AG08396 (cell line): ENCODE data around the gene RFK.
A peak's percentile ranks its signal among the peaks of the same experiment; 100 is the strongest.

Experiments used
- DNase-seq: peaks from one replicate; pipeline ENCODE4 v3.0.0; 2012; ENCODE audit warnings: low spot score, mixed read lengths

RFK gene

DNA sequence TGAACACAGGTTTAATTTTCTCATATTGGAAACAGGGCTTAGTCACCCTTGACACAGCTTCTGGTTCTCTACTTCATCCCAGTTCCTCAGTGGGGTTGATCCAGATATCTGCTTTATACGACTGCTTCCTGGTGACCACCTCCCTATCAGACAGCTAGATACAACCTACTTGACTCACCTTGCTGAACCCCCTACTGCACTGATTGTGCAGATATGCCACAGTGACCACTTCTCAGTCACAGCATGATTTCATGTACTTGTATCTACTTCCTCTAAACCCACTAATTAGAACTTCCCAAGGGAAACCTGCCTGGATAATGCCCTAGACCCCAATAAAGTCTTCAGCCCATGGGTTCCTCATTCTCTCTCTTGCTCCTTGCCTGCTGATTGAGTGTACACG is 18.4 kb upstream of the RFK start:
- no peak for DNase-seq

DNA sequence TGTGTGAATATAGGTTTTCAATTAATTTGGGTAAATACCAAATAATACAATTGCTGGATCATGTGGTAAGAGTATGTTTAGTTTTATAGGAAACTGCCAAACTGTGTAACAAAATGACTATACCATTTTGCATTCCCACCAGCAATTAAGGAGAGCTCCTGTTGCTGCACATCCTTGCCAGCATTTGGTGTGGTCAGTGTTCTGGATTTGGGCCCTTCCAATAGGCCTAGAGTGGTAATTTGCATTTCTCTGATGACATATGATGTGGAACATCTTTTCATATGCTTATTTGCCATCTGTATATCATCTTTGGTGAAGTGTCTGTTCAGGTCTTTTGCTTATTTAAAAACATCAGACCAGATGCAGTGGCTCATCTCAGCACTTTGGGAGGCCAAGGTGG is 11.6 kb upstream of the RFK start:
- DNase-seq = no peak

DNA sequence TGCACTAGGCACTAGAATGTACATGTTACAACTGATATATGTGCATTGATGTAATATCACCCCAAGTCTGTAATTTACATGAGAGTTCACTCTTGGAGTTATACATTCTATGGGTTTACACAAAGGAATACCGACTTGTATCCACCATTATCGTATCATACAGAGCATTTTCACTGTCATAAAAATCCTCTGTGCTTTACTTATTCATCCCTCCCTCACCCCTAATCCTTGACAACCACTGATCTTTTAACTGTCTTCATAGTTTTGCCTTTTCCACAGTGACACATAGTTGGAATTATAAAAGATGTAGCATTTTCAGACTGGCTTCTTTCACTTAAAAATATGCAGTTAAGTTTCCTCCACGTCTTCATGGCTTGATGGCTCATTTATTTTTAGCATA is 11.1 kb upstream of the RFK start:
- DNase-seq = no peak

DNA sequence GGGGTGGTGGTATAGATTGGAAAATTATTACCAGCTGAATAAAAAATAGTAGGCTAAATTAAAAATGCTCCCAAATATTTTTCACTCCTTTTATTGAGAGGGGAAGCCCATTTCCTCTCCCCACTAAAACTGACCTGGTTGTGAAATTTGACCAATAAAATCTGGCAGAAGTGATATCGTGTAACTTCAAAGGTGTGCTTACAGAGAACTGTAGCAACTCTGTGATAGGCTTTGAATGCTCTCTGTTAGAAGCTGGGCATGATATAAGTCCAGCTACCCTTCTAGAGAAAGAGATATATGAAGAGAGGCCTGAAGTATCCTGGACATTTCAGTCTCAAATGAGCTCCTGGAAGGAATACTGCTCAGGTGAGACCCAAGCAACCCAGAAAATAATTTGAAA is 10.2 kb upstream of the RFK start:
- DNase-seq = no peak

DNA sequence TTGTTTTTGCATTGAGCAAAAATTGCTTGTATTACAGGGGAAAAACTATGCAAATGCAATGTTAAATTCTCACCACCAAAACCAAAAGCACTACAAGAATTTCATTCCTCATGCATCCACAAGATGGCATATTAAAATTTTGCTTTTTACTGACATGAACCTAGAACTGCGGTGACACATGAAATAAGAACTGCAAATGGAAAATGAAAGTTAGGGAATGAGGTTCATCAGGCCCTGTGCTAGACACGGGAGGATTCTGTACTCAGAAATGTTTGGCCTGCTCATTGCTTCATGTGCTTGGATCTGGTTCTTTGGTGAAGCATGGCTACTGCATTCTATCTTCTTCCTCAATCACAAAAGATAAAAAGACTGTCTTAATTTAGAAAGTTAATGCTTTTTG is 9.1 kb upstream of the RFK start:
- peak; percentile 65 for DNase-seq

DNA sequence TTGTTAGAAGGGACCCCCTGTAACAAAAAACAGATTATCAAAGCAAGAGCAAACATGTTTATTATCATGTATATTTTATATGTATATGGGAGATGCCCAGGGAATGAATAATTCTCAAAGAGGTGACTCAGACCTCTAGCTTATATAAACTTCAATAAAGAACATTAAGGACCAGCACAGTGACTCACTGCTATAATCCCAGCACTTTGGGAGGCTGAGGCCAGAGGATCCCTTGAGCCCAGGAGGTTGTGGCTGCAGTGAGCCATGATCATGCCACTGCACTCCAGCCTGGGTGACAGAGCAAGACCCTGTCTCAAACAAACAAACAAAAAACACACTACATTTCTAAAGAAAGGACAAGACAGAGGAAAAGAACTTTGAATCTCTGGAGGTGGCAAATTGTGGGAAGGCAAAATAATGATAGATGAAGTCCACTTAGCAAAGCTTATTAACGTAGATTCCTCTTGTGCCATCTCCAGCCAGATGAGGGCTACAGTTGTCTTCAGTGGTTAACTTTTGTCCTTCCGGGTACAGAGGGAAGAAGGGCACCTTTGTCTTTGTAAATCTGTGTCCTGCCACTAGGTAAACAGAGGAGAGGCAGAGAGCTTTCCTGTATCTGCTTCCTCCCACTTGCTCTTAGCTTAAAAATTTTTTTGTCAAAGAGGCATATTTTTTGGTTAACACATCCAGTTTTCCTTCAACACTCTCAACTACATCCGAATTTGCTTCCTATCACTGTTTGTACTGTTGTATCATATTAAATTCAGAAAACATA is 7.5 kb upstream of the RFK start:
- DNase-seq = no peak

DNA sequence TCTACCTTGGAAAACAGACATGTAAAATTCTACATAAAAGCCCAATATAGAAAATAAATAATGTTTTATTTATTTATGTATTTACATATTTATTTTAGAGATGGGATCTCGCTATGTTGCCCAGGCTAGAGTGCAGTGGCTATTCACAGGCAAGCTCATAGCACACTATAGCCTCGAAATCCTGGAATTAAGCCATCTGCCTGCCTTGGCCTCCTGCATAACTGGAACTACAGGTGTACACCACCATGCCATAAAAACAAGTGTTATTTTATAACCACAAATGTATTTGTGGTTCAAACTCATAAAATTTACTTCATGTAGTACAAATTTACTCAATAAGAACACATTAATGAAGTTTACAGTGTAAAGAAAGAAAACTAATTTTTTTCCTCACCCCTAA is 7.0 kb upstream of the RFK start:
- no peak for DNase-seq

DNA sequence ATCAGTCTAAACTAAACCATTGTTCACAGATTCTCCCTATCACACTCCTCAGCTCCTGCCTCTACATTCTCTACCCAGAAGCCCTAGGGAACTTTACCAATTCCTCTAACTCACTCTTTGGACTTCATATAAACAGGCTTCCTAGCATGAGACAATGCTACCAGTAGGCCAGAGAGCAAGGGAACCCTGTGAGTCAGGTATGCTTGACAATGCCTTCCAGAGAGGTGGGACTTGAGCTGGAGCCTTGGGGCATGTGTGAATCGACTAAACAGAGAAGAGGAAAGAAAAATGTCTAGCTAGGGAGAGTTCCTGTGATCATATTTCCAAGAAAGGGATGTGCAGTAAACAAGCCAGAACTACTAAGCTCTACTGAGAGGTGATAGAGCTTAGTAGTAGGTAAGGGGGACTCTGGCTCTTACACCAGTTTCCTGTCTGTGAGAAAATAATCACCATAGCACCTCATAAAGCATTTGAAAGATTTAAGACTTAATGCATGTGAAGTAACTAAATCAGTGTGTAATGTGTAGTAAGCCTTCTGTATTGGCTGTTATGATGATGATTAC is 6.4 kb upstream of the RFK start:
- no peak for DNase-seq

DNA sequence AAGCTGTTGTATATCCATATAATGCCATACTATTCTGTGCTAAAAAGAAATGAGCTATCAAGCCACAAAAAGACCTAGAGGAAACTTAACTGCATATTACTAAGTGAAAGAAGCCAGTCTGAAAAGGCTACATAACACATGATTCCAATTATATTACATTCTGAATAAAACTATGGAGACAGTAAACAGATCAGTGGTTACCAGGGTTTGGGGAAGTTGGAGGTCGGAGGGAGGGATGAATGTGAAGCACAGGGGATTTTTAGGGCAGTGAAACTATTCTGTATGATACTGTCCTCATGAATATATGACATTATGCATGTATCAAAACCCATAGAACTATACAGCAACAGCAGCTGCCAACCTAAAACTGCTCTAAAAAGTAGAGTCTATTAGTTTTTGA is 5.6 kb upstream of the RFK start:
- no peak for DNase-seq

DNA sequence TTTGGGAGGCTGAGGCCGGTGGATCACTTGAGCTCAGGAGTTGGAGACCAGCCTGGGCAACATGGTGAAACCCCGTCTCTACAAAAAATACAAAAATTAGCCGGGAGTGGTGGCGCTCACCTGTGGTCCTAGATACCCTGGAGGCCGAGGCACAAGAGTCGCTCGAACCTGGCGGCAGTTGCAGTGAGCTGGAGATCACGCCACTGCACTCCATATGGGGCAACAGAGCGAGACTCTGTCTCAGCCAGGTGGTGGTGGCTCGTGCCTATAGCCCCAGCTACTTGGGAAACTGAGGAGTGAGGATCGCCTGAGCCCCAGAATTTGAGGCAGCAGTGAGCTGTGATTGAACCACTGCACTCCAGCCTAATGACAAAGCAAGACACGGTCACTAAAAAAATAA is 2.4 kb upstream of the RFK start:
- DNase-seq = no peak

DNA sequence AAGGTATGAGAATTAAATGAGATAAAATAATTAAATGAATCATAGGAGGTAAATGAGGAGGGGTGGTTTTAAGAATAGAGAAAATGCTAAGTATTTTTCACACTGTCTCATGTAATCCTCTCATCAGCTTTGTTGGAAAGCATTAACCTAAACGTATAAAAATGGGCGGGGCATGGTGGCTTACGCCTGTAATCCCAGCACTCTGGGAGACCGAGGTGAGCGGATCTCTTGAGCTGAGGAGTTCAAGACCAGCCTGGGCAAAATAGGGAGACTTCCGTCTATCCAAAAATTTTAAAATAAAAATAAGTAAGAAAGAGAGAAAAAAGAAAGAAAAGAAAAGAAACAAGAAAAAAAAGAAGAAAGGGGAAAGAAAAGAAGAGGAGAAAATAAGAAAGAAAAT is 1.9 kb upstream of the RFK start:
- no peak for DNase-seq

DNA sequence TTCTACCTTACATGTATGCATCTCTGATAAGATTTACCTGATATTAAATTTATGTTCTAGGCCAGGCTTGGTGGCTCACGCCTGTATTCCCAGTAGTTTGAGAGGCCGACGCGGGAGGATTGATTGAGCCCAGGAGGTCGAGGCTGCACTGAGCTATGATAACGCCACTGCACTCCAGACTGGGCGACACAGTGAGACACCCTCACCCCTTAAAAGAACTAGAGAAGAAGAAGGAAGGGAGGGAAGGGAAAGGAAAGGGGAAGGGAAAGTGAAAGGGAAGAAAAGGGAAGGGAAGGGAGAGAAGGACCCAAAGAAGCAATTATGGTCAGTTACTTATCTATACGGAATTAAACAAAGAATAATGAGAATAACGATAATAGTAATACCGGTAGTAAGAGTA is 1.2 kb upstream of the RFK start:
- no peak for DNase-seq

DNA sequence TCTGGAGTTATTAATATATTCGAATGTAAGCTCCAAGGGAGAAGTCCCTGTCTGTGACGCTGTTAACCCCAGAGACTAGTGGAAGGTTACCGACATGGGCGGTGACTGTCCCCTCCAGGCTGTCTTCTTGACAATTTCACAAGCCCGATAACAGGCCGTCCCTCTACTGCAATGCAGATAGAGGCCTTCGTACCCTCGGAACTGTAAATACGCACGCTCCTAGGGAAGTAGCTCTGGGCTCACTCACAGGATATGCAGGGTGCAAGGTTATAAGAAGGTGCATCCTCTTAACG is 680 bp upstream of the RFK start:
- peak; percentile 42 for DNase-seq

DNA sequence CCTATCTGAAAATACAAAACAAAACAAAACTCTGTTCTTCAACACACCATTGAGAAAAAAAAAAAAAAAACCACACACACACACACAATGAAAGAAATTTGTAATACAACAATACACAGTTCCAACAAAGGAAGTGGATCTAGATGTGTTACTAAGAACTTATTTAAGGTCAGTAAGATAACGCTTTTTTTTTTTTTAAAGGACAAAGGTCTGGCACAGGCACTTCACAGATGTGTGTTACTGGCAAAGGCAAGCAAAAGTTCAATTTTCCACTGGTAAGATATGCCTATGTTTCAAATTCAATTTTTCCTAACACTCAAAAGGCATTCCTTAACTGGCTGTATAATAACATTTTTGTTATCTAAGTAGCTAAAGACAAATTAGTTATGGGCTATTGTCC is 3.6 kb downstream of the RFK start:
- DNase-seq = no peak

DNA sequence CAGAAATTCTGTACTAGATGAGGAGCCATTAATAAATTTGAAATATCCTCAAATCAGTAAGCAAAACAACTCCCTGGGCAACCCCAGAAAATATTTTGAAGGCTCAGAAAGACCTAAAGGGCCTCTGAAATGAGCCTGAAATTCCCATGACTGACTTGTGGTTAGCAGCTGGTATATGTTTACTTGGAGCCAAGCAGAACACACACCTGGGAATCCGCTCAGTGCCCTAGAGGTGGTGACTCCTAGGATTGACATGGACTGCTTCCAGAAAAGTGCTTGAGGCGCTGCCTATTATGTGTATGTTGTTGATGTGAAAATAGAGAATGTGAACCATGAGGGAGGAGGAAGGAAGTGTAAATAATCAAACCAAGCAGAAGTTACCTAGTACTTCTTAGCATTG is 14.7 kb downstream of the RFK start:
- no peak for DNase-seq

DNA sequence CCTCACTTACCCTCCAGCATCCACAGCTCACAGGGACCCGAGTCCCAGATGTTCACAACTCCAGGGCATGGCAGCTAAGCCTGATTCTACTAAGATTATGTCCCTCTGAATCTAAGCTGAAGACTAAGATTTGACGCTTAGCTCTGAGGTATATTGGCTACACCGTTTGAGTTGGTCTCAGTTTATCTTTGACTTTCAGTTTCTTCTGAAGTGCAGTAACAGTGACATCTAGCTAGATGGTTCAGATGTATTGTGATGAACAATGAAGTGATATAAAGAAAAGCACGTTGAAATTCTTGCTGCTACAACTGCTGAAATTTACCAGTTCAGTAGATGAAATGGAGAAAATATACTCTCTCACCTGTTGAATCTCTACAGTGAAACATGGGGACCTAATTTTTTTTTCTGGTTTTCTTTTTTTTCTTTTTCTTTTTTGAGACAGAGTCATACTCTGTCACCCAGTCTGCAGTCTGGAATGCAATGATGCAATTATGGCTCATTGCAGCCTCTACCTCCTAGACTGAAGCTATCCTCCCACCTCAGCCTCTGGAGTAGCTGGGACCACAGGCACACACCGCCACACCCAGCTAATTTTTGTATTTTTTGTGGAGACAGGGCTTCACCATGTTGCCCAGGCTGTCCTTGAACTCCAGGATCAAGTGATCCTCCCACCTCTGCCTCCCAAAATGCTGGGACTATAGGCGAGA is 15.7 kb downstream of the RFK start:
- no peak for DNase-seq

DNA sequence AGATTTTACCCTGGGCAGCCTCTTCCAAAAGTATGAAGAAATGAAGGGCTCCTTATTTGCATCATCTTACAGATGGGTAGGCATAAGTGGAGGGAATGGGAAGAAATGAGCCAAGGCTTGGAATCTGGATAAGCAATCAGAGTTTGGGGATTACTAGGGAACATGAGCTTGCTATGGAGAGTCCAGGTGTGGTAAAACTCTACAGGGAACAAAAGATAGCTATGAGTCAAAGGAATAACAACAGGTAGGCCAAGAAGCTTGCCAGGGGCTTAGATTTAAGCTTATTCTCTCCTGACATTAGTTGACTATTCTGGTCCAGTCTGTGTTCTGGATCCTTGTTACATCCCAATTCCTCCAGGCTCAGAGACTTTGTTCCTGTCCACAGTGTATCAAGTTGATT is 16.4 kb downstream of the RFK start:
- DNase-seq = no peak

DNA sequence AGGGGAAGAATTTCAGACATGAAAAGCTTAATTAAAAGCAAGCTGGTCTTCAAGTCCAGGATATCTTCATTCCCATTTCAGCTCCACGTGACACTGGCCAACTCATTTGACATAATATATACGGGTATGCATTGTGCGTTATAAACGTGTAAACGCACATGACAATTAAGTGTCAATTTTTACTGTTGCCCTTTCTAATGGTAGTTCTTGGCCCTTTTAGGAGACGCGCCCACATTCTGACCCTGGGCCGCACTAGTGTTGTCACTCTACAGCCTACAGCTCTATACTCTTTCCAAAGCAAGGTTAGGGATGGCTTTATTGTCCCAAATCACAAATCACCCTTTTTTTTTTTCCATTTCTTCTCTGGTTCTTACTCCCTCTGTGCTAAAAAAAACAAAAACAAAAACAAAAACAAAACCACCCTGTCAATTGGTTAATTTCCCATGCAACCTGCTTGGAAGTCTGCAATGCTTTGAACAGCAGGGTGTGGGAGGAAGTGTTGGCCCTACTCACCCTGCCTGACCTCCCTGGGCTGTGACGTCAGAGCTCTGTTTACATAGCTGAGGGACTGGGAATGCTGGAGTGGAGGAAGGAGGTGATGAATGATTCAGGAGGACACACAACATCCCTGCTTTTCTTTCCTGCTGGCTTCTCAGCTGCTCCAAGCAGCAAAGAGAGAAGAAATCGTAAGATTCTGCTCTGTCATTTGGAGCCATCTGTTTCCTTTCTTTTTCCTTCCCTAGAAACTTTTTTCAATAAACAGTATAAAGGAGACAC is 19.3 kb downstream of the RFK start:
- DNase-seq = peak; percentile 83

DNA sequence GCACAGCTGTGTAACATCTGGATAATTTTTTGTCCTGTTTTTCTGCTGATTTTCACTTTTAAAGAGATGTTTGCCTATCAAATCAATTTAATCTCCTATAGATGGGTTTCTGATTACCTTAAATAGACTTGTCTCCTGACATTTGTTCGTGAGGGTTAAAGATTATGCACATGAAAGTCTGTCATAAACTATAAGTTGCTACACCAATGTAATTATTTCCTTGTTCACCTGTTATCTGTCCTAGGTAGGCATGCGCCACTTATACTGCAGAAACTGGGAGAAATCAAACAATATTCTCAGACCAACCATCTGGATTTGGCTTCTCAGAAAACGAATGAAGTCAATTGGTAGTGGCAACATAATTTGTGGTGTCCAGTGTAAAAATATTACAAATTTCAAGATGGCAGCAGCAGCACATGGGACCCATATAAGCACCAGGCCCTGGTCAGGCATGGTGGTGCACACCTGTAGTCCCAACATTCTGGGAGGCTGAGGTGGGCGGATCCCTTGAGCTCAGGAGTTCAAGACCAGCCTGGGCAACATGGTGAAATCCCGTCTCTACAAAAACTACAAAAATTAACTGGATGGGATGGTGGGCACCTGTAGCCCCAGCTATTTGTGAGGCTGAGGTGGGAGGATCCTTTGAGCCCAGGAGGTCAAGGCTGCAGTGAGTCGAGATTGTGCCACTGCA is 20.3 kb downstream of the RFK start:
- no peak for DNase-seq

DNA sequence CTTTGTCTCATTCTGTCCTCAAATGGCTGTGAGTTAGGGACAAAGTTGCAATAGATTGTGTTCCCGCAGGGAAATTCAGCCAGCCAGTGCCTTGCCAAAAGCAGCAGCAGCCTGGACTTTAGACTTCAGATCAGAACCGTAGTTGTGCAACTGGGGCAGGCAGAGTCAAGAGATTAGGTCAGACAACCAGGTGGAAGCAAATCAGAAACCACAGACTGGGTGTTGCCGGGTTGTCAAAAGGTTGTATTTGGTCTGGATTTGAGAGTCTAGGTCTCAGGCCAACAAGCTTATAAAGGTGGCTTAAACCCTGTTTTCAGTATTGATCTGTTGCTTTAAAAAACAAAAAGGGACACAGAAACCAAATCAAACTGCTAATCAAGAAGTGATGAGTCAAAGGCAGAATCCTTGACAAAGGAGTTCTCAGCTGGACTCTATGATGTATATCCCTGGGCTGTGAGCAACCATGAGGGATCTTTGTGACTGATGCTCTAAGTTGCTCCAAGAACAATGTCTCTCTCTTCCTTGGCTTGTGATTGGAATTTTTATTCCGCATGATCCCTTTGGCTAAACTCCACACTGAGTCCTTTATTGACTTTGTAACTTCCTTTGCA is 20.9 kb downstream of the RFK start:
- DNase-seq = peak; percentile 29

DNA sequence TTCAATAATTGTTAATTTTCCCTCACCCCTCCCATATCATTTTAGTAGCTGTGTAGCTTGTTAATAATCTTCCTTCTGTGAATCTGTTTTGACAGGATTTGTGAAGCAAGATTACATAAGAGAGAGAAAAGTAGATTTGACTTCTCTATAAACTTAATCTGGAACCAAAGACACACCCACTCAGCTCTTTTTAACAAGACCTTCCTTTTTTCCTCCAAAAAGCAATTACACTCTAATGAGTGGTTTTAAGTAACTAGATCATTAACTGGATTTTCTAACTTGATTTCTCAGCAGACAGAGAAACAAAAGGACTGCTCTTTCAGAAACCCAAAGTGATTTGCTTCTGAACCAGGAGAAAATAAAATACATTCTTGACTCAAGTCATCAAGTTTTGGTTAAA is 21.9 kb downstream of the RFK start:
- no peak for DNase-seq

DNA sequence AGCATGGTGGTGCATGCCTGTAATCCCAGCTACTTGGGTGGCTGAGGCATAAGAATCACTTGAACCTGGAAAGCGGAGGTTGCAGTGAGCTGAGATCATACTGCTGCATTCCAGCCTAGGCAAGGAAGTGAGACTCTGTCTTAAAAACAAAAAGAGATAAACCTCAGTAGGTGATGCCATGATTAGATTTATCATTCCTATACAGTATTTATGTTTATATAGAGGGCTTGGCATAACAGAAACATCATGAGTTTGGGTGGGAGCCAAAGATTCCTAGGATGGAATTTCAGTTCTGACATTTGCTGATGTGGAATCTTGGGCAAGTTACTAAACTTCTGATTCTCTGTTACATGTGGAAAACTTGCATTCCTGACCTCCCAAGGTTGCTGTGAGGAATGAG is 22.3 kb downstream of the RFK start:
- DNase-seq = no peak
